Parathyroid adenoma (tissue), 2 donors: ENCODE results near the gene TMED4.

Experiments used
- H2AFZ ChIP-seq: fragments of 300-600 bp; sonication (generic); one replicate; pipeline ENCODE4 v1.7.0; 2017; ENCODE audit warnings: antibody characterized with exemption, mild to moderate bottlenecking
- H3K27ac ChIP-seq: fragments of 300-600 bp; sonication (generic); one replicate; pipeline ENCODE4 v1.7.0; 2017
- H3K27me3 ChIP-seq: fragments of 300-600 bp; sonication (generic); one replicate; pipeline ENCODE4 v1.7.0; 2017; ENCODE audit warnings: low read length; ENCODE audit not compliant: control insufficient read depth, insufficient read depth
- H3K36me3 ChIP-seq: fragments of 300-600 bp; sonication (generic); one replicate; pipeline ENCODE4 v1.7.0; 2017; ENCODE audit warnings: low read length; ENCODE audit not compliant: control insufficient read depth, insufficient read depth
- H3K4me1 ChIP-seq: fragments of 300-600 bp; sonication (generic); one replicate; pipeline ENCODE4 v1.7.0; 2017; ENCODE audit warnings: control low read depth
- H3K4me2 ChIP-seq: fragments of 300-600 bp; sonication (generic); one replicate; pipeline ENCODE4 v1.7.0; 2017; ENCODE audit warnings: low read length
- H3K4me3 ChIP-seq: fragments of 300-600 bp; sonication (generic); one replicate; pipeline ENCODE4 v1.7.0; 2017; ENCODE audit warnings: low read depth, low read length
- H3K79me2 ChIP-seq: fragments of 300-600 bp; sonication (generic); one replicate; pipeline ENCODE4 v1.7.0; 2017; ENCODE audit warnings: control low read depth
- H3K9ac ChIP-seq: fragments of 300-600 bp; sonication (generic); one replicate; pipeline ENCODE4 v1.7.0; 2017; ENCODE audit warnings: mild to moderate bottlenecking
- H3K9me3 ChIP-seq: fragments of 300-600 bp; sonication (generic); one replicate; pipeline ENCODE4 v1.7.0; 2017; ENCODE audit warnings: low read length; ENCODE audit not compliant: control insufficient read depth
- CTCF ChIP-seq: fragments of 300-600 bp; sonication (generic); IDR thresholded peaks from one replicate; pipeline ENCODE4 v1.7.0; 2017; ENCODE audit warnings: antibody characterized with exemption, mild to moderate bottlenecking
- donor health status: primary hyperparathyroidism.

TMED4 gene

DNA sequence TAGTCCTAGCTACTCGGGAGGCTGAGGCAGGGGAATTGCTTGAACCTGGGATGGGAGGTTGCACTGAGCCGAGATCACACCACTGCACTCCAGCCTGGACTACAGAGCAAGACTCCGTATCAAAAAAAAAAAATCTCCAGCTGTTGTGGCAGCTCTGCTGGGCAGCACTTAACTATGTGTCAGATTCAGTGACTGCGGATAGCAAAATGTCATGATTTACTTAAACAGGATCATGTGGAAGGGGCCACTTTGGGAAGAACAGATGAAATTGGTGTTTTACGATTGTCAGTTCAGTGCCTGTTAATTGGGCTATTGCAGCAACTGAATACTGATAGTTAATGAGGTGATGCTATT is 39.7 kb upstream of the TMED4 start:
- Histone ChIP-seq H3K9me3 (no peaks in the 10 kb centered on the region), H3K4me2 (peak overlapping the region; percentile 37), H3K9ac (no peak overlapping the region), H3K4me3 (no peak overlapping the region), H2AFZ (no peak overlapping the region), H3K27me3 (no peaks in the 10 kb centered on the region), H3K27ac (peak overlapping the region; percentile 37), H3K79me2 (peaks cover 58% of the 10 kb centered on the region), H3K4me1 (peaks cover 31% of the 10 kb centered on the region), H3K36me3 (no peaks in the 10 kb centered on the region)
- no peak for TF ChIP-seq CTCF

DNA sequence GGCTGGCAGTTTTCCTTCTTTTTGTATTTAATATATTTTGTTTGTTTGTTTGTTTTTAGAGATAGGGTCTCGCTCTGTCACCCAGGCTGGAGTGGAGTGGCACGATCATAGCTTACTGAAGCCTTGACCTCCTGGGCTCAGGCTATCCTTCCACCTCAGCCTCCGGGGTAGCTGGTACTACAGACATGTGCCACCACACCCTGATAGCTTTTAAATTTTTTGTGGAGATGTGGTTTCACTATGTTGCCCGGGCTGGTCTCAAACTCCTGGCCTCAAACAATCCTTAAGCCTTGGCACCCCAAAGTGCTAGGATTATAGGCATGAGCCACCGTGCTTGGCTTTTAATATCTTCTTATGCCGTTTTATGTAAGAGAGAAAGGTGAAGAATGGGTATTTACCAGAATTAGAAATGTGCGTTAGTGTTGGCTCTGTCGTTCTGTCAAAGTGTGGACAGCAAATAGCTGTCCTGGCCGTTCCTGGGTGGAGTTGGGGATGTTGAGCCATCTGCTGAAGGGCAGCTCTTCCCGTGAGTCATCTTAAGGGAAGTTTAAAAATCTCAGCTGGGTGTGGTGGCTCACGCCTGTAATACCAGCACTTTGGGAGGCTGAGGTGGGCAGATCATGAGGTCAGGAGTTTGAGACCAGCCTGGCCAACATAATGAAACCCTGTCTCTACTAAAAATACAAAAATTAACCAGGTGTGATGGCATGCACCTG is 39.2 kb upstream of the TMED4 start:
- H3K27ac ChIP-seq: no peak overlapping the region
- no peak overlapping the region for H3K4me2 ChIP-seq
- TF ChIP-seq CTCF: no peak
- peaks cover 31% of the 10 kb centered on the region for H3K4me1 ChIP-seq
- H3K9ac ChIP-seq: no peak overlapping the region
- no peak overlapping the region for H3K4me3 ChIP-seq
- no peaks in the 10 kb centered on the region for H3K36me3 ChIP-seq
- H3K27me3 ChIP-seq: no peaks in the 10 kb centered on the region
- H3K9me3 ChIP-seq: no peaks in the 10 kb centered on the region
- no peak overlapping the region for H2AFZ ChIP-seq
- peaks cover 56% of the 10 kb centered on the region for H3K79me2 ChIP-seq

- Histone ChIP-seq H3K9me3 (no peaks in the 10 kb centered on the region), H3K4me1 (peaks cover 29% of the 10 kb centered on the region), H3K27ac (peak overlapping the region; percentile 64), H2AFZ (no peak overlapping the region), H3K27me3 (no peaks in the 10 kb centered on the region), H3K4me3 (peak overlapping the region; percentile 33), H3K79me2 (peaks cover 55% of the 10 kb centered on the region), H3K9ac (no peak overlapping the region), H3K36me3 (no peaks in the 10 kb centered on the region), H3K4me2 (peak overlapping the region; percentile 31)
- TF ChIP-seq CTCF: no peak
Observed at GRCh38 chr7:44618753-44619152, 36.7 kb upstream of the TMED4 start.

GRCh38 chr7:44618045-44618444 is 36.0 kb upstream of the TMED4 start:
- no peak for TF ChIP-seq CTCF
- H3K9me3 ChIP-seq: no peaks in the 10 kb centered on the region
- peaks cover 29% of the 10 kb centered on the region for H3K4me1 ChIP-seq
- peak overlapping the region; percentile 64 for H3K27ac ChIP-seq
- H3K27me3 ChIP-seq: no peaks in the 10 kb centered on the region
- H2AFZ ChIP-seq: no peak overlapping the region
- H3K36me3 ChIP-seq: no peaks in the 10 kb centered on the region
- peak overlapping the region; percentile 33 for H3K4me3 ChIP-seq
- H3K4me2 ChIP-seq: peak overlapping the region; percentile 31
- H3K9ac ChIP-seq: no peak overlapping the region
- peaks cover 57% of the 10 kb centered on the region for H3K79me2 ChIP-seq
